KOPT-K1 (cell line): ENCODE measurements around the gene TUBA4A.
A peak's percentile ranks its signal among the peaks of the same experiment; 100 is the strongest.

Experiments used
- H3K27ac ChIP-seq: fragments of 200-600 bp; sonication (generic); 2 replicates; pipeline ENCODE4 v1.5.1; 2016; ENCODE audit warnings: antibody characterized with exemption, mild to moderate bottlenecking, low read depth, low read length; ENCODE audit not compliant: poor library complexity, severe bottlenecking
- H3K36me3 ChIP-seq: fragments of 200-600 bp; sonication (generic); 2 replicates; pipeline ENCODE4 v1.5.1; 2017; ENCODE audit warnings: antibody characterized with exemption, mild to moderate bottlenecking, low read length, moderate library complexity; ENCODE audit not compliant: insufficient read depth
- H3K9me3 ChIP-seq: fragments of 200-600 bp; sonication (generic); 2 replicates; pipeline ENCODE4 v1.5.1; 2017; ENCODE audit warnings: antibody characterized with exemption, low read length, mild to moderate bottlenecking; ENCODE audit not compliant: insufficient read depth, poor library complexity, severe bottlenecking

The TUBA4A gene

DNA sequence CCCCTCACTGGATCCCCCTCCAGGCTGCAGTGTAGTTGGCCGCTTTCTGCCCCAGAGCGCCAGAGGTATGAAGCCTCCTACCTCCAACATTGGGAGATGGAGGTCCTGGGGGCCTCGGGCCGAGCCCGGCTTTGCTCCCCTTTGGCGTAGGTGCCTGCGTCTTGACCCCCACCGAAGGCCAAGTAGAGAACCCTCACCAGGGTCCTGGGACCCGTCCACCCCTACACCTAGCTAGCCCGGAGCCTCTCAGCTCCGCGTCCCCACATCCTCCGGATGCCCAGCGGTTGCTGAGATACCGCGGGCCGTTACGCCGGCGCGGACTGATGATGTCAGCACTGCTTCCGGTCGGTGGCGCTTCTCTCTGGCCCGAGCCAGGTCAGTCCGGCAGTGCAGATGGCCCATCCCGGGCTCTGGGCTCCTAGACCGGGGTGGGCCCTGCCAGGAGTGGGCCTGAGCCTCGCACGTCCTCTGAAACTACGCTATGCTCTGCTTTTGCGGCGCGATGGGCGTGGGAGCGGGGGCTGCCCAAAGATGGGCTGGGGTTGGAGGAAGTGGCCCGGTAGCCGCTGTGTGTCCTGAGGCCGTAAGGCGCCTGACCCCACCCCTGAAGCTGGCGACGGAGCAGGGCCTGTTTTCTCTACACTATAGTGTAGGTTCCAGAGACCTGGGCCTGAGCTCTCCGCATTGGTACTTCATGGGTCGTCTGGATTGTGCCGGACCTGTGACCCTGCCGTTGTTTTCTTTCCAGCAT lies 8.4 kb downstream of the TUBA4A start, which contains the start of the genes GLB1L and STK16:
Gene GLB1L (minus strand): TSS at position 297 of the 751 bp plus-strand sequence. CDS start 1,871 bp downstream, outside the sequence.
Gene STK16 (plus strand): TSS at position 332 of the 751 bp plus-strand sequence. CDS start 521 bp downstream, outside the sequence.
- H3K27ac ChIP-seq = peak within 1 kb of the TSS; percentile 88
- no peaks in the 10 kb centered on the region for H3K9me3 ChIP-seq
- no peaks in the 10 kb centered on the region for H3K36me3 ChIP-seq

DNA sequence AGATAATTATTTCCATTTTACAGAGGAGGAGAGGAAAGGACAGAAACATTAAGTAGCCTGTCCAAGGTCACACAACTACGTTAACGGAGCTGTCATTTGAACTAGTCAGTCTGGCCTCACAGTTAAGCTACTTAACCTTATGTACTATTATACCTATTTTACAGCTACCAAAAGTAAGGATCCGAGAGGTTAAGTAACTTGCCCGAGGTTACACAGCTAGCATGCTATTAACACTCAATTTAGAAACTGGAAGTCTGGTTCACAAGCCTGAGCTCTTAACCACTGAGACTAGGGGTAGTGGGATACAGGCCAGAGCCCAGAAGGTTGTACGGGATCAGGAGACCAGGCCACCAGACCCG lies 8.9 kb downstream of the TUBA4A start:
- Histone ChIP-seq H3K36me3 (no peaks in the 10 kb centered on the region), H3K9me3 (no peaks in the 10 kb centered on the region), H3K27ac (peak overlapping the region; percentile 88)

DNA sequence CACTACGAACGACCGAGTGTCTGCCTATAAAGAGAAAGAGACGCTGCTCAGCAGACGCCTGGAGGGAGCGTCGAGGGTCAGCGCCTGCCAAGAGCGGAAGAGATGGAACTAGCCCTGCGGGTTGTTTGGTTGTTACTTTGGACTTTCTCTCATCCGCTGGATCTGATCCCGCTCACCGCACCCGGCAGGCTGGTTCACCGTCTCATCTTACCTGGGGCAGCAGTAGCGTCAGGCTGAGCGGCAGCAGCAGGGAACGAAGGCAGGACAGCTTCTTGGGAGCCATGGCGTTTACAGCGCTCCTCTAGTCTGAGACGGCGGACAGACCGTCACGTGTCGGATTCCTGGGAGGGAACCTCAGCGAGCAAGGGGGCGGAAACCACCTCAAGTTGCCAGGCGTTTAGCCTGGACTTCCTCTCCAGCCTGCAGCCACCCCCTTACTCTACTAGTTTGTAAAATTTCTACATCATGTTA lies 10.4 kb downstream of the TUBA4A start:
- no peak overlapping the region for H3K27ac ChIP-seq
- H3K9me3 ChIP-seq = no peaks in the 10 kb centered on the region

DNA sequence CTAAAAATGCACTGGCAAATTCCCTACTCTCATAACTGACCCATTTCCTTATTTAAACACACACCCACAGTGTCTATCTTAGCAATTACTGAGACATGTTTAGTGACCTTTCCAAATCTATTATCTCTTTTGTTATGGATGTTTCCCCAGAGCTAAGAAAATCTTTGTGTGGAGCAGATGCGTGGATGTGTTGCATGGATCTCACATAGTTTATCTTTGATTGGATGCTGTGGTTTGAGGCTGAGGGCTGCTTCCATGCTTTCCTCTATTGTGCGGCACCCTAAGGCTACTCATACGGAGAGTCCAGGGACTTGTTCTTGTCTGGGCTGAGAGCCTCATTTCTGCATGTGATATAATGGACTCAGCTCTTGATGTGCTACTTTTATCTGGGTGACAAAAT lies 19.4 kb downstream of the TUBA4A start:
- H3K27ac ChIP-seq = no peak overlapping the region
- peaks cover 74% of the 10 kb centered on the region for H3K36me3 ChIP-seq
- H3K9me3 ChIP-seq = no peaks in the 10 kb centered on the region

More for the DNA sequence above, 10.4 kb downstream of the TUBA4A start:
- peaks cover 6% of the 10 kb centered on the region; the same call in 1 of the 2 replicates for H3K36me3 ChIP-seq

DNA sequence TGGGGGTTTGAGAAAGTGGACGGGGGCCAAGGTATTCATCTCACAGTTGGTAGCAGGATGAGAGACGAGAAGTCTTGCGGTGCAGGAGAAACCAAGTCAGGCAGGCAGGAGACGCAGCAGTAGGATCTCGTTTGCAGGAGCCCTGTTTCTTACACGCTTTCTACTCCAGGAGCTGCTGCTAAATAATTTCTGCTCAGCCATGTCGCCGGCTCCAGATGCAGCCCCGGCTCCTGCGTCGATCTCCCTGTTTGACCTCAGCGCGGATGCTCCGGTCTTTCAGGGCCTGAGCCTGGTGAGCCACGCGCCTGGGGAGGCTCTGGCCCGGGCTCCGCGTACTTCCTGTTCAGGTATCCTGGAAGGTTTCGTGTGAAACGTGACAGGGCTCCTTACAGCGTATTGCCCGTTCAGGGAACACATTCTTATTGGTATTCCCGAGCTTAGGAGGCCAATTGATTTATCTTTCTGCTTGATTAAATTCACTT lies 23.6 kb downstream of the TUBA4A start:
- H3K36me3 ChIP-seq = peaks cover 55% of the 10 kb centered on the region
- H3K27ac ChIP-seq = peak overlapping the region; percentile 80
- H3K9me3 ChIP-seq = no peaks in the 10 kb centered on the region

DNA sequence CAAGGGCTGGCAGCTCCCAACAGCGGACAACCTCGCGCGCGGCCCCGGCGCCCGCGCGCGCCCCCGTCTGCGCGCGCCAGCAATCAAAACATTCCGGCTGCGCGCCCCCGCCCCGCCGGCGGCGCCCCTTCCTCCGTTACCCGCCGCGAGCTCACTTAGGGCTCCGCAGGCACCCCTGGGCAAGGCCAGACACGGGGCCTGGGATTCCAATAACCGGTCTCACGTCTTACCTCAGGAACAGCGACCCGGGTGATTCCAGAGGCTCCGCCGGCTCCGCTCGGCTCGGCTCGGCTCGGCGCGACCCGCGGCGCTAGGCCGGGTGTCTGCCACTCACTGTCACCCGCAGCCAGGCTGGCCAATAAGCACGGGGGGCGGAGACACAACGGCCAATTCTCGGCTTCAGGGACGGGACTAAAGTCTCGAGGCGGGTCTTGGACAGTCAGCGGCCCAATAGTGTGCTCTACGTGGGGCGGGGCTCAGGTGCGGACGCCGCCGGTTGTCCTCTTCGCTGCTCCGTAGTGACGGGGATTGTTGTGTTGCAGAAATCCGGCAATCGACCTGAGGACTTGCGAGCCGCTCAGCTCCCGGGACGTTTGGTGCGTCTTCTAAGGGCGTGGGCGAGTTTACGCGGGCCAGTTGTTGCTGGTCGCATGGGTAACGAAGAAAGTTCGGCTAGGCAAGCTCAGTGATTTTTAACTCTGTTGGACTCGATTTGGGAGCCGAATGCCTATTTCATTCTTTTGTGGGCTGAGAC lies 24.2 kb downstream of the TUBA4A start, which contains the start of the genes ANKZF1 and ATG9A:
Gene ANKZF1 (plus strand): TSS at position 502 of the 754 bp plus-strand sequence. CDS start 452 bp downstream, outside the sequence.
Gene ATG9A (minus strand): TSS at position 332 of the 754 bp plus-strand sequence. CDS start 1,612 bp downstream, outside the sequence.
- Histone ChIP-seq H3K9me3 (no peaks in the 10 kb centered on the region), H3K36me3 (peaks cover 55% of the 10 kb centered on the region), H3K27ac (peak within 1 kb of the TSS; percentile 80)

DNA sequence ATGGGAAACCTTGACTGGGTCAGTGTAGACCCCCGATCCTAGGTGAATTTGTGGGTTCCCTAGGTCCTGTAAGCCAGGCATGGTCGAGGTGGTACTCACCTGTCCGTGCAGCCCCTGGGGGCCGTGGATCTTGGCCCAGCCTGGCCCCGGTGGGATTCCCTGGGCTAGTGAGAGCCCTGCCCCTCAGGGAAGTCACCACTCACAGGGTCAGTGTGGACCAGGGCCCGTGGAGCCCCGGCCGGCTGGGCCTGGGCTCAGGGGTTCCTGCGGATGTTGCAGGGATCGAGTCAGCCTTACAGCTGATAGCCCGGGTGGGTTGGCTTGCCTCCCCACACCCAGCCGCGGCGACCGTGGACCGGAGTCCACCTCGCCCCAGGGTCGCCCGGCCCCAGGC lies 24.8 kb downstream of the TUBA4A start:
- Histone ChIP-seq H3K36me3 (peaks cover 55% of the 10 kb centered on the region), H3K27ac (peak overlapping the region; percentile 80), H3K9me3 (no peaks in the 10 kb centered on the region)

DNA sequence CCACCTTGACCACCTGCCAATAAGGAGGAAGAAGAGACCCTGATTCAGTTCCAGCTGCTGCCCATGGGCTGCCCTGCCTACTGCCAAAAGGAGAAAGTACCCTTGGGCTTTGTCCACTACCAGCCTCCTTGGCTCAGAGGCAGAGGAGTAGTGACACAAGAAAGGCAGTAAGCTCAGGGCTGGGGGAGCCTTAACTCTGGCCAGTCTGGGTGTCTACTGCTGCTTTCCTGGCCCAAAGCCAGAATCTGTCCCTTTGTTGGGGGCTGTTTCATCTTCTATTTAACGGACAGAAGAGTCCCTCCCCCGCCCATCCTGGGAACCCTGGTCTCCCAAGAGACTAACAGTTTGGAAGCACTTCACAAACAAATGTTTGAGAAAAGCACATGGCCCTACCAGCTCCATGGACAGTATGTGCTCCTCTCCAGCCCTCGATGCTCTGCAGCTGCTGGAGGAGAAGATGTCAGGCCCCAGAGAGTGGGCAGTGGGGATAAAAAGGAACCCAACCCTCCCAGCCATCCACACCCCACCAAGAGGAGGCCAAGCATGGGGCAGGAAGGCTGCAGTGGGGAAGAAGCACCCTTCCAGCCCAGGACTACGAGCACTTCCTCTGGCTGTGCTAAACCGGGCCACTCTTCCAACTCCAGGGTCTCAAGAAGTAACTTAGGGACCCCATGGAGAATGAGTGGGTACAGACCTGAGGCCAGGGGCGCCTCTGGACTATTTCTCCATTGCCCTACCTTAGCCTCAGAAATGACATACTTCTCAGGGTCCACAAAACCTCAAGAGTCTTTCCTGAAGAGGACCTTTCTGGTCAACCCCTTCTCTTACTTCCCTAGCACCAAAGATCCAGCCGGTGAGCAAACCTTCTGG lies 25.4 kb downstream of the TUBA4A start:
- Histone ChIP-seq H3K9me3 (no peaks in the 10 kb centered on the region), H3K27ac (peak overlapping the region; percentile 80), H3K36me3 (peaks cover 55% of the 10 kb centered on the region)

DNA sequence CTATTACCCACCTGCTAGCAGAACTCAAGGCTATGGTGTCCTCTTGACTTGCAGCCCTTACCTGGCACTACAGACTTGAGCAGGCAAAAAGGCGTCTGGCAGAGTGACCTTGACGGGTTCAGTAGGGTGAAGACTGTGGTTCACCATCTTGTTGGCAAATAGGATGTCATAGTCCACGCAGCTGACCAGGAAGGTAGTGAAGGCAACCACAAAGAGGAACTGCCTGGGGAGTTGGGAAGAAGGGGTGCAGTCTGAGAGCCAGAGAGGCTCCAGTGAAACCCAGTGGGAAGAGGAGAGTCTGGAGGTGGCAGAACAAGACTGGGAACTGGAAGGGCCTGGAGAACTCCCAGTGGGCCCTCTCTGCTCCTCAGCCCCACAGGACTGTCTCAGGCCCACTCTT lies 28.4 kb downstream of the TUBA4A start:
- no peaks in the 10 kb centered on the region for H3K9me3 ChIP-seq
- H3K27ac ChIP-seq = no peak overlapping the region
- peaks cover 66% of the 10 kb centered on the region for H3K36me3 ChIP-seq

DNA sequence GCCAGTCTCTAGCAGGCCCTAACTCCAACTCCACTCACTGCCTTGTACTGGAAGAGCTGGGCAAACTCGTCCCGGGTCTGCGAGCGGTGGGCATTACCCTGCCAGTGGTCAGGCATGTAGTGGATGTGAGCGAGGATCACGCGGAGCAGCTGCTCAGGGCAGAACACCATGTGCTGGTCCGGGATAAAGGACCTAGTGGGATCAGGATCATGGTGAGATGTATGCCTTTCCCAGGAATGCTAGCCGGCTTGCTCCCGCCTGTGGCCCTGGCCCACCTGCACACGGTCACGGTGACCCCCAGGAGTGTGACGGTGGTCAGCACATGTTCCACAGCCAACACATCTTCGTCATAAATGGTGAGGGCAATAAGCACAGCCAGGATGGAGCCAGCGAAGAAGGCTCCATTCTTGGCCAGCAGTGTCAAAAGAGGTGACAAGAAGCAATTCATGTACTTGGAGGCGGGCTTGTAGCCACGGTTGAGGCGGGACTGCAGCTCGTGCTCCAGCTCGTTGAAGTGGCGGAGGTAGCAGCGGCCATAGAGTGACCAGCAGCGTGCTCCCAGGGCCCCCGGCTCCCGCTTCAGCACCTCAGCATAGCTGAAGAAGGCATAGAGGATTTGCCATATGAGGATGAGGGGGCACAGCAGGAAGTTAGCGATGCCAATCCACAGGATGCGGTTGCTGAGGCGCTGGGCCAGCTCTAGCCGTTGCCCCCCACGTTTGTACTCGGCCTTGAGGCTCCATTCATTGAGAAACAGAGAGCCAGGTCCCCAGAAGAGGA lies 29.7 kb downstream of the TUBA4A start:
- no peak overlapping the region for H3K27ac ChIP-seq
- H3K9me3 ChIP-seq = no peaks in the 10 kb centered on the region
- H3K36me3 ChIP-seq = peaks cover 74% of the 10 kb centered on the region

DNA sequence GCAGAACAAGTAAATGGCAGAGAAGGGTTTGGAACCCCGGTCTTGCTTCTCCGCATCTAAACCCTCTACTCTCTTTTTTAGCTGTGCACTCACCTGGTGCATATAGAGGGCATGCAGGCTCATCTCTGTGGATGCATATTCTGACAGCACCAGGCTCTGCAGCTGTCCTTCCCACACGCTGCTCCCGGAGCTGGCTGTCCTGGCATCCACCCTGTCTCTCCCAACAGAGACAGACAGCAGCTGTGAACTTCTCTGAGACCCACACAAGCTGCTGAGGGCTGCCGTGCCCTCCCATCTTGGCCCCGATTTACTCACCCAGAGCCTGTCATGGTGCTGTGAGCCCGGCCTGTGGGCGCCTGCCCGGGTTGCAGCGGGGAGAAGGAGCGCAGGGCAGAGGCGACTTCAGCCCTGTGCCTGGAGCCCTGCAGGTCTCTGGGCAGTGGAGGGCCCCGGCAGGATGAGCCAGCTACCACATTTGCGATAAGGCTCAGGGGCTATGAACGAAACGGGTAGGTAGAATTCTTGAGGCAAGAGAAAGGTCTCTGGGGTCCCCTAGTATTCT lies 31.7 kb downstream of the TUBA4A start:
- Histone ChIP-seq H3K9me3 (no peaks in the 10 kb centered on the region), H3K36me3 (peaks cover 71% of the 10 kb centered on the region)

DNA sequence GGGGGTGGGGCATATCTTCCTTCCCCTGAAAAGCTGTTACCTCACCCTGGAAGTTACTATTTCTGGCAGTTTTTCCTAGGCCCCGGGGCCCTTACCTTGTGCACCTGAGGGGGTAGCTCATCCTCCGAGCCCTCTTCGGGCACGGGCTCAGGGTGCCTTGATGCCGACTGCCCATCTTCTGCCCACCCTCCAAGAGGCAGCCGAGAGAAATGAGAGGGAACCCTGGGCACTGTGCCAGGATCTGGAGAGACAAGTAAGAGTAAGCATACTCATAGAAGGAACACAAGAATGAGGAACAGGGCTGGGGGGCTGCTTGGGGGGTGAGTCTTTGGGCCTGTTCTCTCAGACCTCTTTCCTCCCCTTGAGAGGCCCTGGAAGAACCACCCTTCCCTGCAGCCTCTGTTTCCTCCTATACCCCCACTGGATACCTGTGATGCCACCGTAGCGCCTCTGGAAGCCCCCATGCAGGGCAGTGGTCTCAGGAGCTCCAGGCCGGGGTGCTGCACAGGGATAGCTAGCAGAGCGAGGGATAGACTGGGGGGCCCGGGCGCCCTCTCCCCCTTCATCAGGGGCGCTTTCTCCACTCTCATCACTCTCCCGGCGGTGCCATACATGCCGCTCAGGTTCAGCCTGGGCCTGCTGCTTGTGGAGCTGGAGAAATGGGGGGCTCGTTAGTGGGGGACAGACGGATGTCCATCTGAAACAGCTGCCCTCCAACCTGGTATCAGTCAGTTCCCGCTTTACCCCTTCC lies 32.9 kb downstream of the TUBA4A start:
- H3K36me3 ChIP-seq = peaks cover 63% of the 10 kb centered on the region
- H3K27ac ChIP-seq = no peak overlapping the region
- no peaks in the 10 kb centered on the region for H3K9me3 ChIP-seq

More for the DNA sequence above, 31.7 kb downstream of the TUBA4A start:
- no peak overlapping the region for H3K27ac ChIP-seq
